OCI-LY7 (cell line): ENCODE data around the gene RSBN1.

Experiments used
- EZH2phosphoT487 ChIP-seq: fragments of 200-600 bp; sonication (generic); IDR thresholded peaks from 2 replicates; pipeline ENCODE4 v1.6.1; 2018; ENCODE audit warnings: low read depth, borderline replicate concordance, mild to moderate bottlenecking, mixed run types, antibody characterized with exemption, low read length, moderate library complexity, mixed read lengths
- TF ChIP-seq, protein P1 (sequence below): fragments of 200-600 bp; sonication (generic); conservative IDR thresholded peaks from 2 replicates; pipeline ENCODE4 v1.5.1; 2014; ENCODE audit warnings: mild to moderate bottlenecking, antibody characterized with exemption, low read length, moderate library complexity, mixed read lengths

DNA sequence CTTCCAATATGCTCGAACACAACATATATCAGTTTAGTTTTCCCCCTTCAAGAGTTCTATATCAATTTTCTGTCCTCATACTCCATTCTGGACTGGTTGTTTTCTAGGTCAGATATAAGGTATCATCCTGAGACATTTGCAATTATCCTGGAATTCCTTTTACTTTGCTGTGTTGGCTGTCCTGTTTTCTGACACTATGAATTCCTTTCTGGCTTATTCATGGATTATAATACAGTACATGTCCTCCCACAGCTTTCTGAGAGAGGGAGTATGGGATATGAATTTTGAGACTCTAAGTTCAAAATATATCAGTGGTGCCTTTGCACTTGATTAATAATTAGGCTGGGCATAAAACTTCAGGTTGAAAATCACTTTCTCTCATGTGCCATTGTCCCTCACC is 64.9 kb downstream of the RSBN1 start:
- TF ChIP-seq, protein P1, sequence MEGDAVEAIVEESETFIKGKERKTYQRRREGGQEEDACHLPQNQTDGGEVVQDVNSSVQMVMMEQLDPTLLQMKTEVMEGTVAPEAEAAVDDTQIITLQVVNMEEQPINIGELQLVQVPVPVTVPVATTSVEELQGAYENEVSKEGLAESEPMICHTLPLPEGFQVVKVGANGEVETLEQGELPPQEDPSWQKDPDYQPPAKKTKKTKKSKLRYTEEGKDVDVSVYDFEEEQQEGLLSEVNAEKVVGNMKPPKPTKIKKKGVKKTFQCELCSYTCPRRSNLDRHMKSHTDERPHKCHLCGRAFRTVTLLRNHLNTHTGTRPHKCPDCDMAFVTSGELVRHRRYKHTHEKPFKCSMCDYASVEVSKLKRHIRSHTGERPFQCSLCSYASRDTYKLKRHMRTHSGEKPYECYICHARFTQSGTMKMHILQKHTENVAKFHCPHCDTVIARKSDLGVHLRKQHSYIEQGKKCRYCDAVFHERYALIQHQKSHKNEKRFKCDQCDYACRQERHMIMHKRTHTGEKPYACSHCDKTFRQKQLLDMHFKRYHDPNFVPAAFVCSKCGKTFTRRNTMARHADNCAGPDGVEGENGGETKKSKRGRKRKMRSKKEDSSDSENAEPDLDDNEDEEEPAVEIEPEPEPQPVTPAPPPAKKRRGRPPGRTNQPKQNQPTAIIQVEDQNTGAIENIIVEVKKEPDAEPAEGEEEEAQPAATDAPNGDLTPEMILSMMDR = no peak
- no peak for TF ChIP-seq EZH2phosphoT487
